DOHH2 (cell line): ENCODE results near the gene PSTPIP1.

Experiments used
- H3F3A ChIP-seq: fragments of 200-600 bp; sonication (generic), shearing (Covaris generic); 2 replicates; pipeline ENCODE4 v1.6.0; 2016; ENCODE audit warnings: antibody characterized with exemption, mild to moderate bottlenecking; ENCODE audit not compliant: control insufficient read depth, insufficient read depth
- H3K27ac ChIP-seq: fragments of 200-600 bp; sonication (generic); 2 replicates; pipeline ENCODE4 v1.5.1; 2014; ENCODE audit warnings: low read depth, mild to moderate bottlenecking, low read length, moderate library complexity
- H3K27me3 ChIP-seq: fragments of 200-600 bp; sonication (generic); 2 replicates; pipeline ENCODE4 v1.6.1; 2014; ENCODE audit warnings: mild to moderate bottlenecking, low read length, mixed read lengths; ENCODE audit not compliant: control insufficient read depth
- H3K36me3 ChIP-seq: fragments of 200-600 bp; sonication (generic); 2 replicates; pipeline ENCODE4 v1.6.1; 2014; ENCODE audit warnings: mild to moderate bottlenecking, low read length, moderate library complexity, mixed read lengths; ENCODE audit not compliant: control insufficient read depth
- H3K4me1 ChIP-seq: fragments of 200-600 bp; sonication (generic); 2 replicates; pipeline ENCODE4 v1.6.1; 2014; ENCODE audit warnings: mild to moderate bottlenecking, low read length, mixed read lengths; ENCODE audit not compliant: control insufficient read depth
- H3K4me2 ChIP-seq: fragments of 200-600 bp; sonication (generic); 2 replicates; pipeline ENCODE4 v1.6.0; 2014; ENCODE audit warnings: mild to moderate bottlenecking, low read length, moderate library complexity
- H3K4me3 ChIP-seq: fragments of 200-600 bp; sonication (generic); 2 replicates; pipeline ENCODE4 v1.5.1; 2014; ENCODE audit warnings: mild to moderate bottlenecking, low read length, mixed read lengths
- H3K79me2 ChIP-seq: fragments of 200-600 bp; sonication (generic); 2 replicates; pipeline ENCODE4 v1.6.1; 2014; ENCODE audit warnings: mild to moderate bottlenecking, low read length, mixed read lengths; ENCODE audit not compliant: control insufficient read depth
- H3K9me2 ChIP-seq: fragments of 200-600 bp; sonication (generic); replicated peaks from 2 replicates; pipeline ENCODE4 v1.6.1; 2014; ENCODE audit warnings: mild to moderate bottlenecking, low read length, mixed read lengths; ENCODE audit not compliant: control insufficient read depth
- H3K9me3 ChIP-seq: fragments of 200-600 bp; sonication (generic); 2 replicates; pipeline ENCODE4 v1.6.1; 2014; ENCODE audit warnings: antibody characterized with exemption, low read length, mixed read lengths; ENCODE audit not compliant: control insufficient read depth, insufficient read depth
- H4K20me1 ChIP-seq: fragments of 200-600 bp; sonication (generic); 2 replicates; pipeline ENCODE4 v1.6.0; 2014; ENCODE audit warnings: low read depth, mild to moderate bottlenecking, antibody characterized with exemption, low read length, moderate library complexity; ENCODE audit not compliant: control insufficient read depth, insufficient read depth
- EZH2phosphoT487 ChIP-seq: fragments of 200-600 bp; sonication (generic); IDR thresholded peaks from 2 replicates; pipeline ENCODE4 v1.6.1; 2017; ENCODE audit warnings: borderline replicate concordance, mild to moderate bottlenecking, antibody characterized with exemption, low read length, moderate library complexity, mixed read lengths
- TF ChIP-seq, protein P1 (sequence below): fragments of 200-600 bp; sonication (generic); IDR thresholded peaks from one replicate; pipeline ENCODE4 v1.5.1; 2014; ENCODE audit warnings: antibody characterized with exemption, mild to moderate bottlenecking, low read depth, low read length; ENCODE audit not compliant: poor library complexity, severe bottlenecking

Gene PSTPIP1

DNA sequence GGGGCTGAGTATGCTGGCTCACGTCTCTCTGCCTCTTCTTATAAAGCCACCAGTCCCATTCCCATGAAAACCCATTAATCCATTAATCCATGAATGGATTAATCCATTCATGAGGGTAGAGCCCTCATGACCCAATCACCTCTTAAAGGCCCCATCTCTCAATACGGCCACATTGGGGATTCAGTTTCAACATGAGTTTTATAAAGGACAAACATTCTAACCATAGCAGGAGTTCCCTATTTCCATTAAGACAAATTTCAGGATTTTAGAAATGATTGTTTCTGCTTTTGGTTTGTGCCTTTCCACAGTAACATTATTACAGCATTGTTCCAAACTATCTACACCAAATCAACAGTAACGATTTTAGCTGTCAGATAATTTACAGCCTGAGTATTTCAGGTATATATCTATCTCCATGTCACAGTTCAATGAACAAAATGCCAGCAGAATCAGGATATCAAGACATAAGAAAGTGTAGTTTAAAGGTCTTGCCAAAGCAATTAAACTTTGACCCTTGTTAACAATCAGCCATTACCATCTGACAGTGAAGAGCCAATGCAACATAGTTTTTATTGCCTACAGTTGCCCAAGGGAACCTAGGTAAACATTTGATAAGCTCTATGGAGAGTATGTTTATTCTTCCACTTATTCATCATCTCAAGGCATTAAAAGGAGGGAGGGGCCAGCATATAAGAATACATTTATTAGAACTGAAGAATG is 72.2 kb downstream of the PSTPIP1 start:
- Histone ChIP-seq H3K9me2 (no peaks in the 10 kb centered on the region), H3K4me1 (peaks cover 48% of the 10 kb centered on the region), H3K79me2 (peaks cover 82% of the 10 kb centered on the region), H3F3A (peaks cover 3% of the 10 kb centered on the region; the same call in 1 of the 2 replicates), H4K20me1 (peaks cover 13% of the 10 kb centered on the region; the same call in 1 of the 2 replicates), H3K4me2 (peak overlapping the region; percentile 52), H3K9me3 (no peaks in the 10 kb centered on the region), H3K4me3 (peak overlapping the region; percentile 20), H3K27me3 (no peaks in the 10 kb centered on the region), H3K36me3 (peaks cover 24% of the 10 kb centered on the region), H3K27ac (no peak overlapping the region)
- TF ChIP-seq, protein P1, sequence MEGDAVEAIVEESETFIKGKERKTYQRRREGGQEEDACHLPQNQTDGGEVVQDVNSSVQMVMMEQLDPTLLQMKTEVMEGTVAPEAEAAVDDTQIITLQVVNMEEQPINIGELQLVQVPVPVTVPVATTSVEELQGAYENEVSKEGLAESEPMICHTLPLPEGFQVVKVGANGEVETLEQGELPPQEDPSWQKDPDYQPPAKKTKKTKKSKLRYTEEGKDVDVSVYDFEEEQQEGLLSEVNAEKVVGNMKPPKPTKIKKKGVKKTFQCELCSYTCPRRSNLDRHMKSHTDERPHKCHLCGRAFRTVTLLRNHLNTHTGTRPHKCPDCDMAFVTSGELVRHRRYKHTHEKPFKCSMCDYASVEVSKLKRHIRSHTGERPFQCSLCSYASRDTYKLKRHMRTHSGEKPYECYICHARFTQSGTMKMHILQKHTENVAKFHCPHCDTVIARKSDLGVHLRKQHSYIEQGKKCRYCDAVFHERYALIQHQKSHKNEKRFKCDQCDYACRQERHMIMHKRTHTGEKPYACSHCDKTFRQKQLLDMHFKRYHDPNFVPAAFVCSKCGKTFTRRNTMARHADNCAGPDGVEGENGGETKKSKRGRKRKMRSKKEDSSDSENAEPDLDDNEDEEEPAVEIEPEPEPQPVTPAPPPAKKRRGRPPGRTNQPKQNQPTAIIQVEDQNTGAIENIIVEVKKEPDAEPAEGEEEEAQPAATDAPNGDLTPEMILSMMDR = no peak
- TF ChIP-seq EZH2phosphoT487 = no peak

DNA sequence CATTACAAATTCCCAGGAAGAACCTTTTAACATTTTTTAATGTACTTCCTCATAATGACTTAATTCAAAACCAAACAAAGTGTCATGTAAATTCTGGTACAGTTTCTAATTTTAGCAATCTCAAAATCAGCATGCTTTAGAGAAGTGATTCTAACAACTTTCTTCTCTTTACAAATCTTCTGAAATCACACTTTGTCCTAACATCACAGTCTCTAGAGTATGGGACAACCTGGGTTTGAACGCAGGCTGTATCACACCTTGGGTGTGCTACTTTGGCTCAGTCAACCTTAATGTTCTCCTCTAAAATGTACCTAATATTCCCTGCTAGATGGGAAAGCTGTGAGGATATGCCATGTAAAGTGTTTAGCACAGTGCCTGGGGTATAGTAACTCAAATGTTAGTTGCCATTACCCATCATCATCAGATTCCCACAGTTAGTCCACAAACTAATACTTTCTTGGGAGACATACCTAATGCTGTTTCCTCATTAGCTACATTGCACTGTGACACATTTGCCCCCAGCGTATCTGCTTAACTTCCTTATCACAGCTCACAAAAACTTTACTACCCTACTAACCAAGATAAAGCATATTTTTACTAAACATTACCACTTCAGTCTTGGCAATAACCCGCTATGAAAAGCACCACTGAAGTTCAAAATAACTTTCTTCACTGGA is 72.9 kb downstream of the PSTPIP1 start:
- Histone ChIP-seq H3K4me3 (peak overlapping the region; percentile 20), H3K4me1 (peaks cover 43% of the 10 kb centered on the region), H3K27me3 (no peaks in the 10 kb centered on the region), H3K27ac (no peak overlapping the region), H4K20me1 (peaks cover 13% of the 10 kb centered on the region; the same call in 1 of the 2 replicates), H3K9me2 (no peaks in the 10 kb centered on the region), H3K4me2 (peak overlapping the region; percentile 52), H3K79me2 (peaks cover 76% of the 10 kb centered on the region), H3K36me3 (peaks cover 23% of the 10 kb centered on the region), H3F3A (no peaks in the 10 kb centered on the region), H3K9me3 (no peaks in the 10 kb centered on the region)
- no peak for TF ChIP-seq EZH2phosphoT487
- TF ChIP-seq, protein P1 = no peak

DNA sequence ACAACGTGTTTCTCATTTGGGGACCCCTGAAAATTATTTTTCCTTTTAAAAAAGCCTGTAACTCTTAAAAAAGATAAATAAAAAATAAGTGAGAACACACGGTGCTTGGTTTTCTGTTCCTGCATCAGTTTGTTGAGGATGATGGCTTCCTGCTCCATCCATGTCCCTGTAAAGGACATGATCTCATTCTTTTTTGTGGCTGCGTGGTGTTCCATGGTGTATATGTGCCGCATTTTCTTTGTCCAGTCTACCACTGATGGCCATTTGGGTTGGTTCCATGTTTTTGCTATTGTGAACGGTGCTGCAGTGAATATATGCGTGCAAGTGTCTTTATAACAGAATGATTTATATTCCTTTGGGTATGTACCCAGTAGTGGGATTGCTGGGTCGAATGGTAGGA is 73.7 kb downstream of the PSTPIP1 start:
- Histone ChIP-seq H3K36me3 (peaks cover 23% of the 10 kb centered on the region), H3K9me2 (no peaks in the 10 kb centered on the region), H3K27me3 (no peaks in the 10 kb centered on the region), H3K79me2 (peaks cover 69% of the 10 kb centered on the region), H3K9me3 (no peaks in the 10 kb centered on the region), H3K27ac (no peak overlapping the region), H3K4me1 (peaks cover 43% of the 10 kb centered on the region), H4K20me1 (peaks cover 13% of the 10 kb centered on the region; the same call in 1 of the 2 replicates), H3K4me3 (no peak overlapping the region), H3K4me2 (peak overlapping the region; percentile 52), H3F3A (no peaks in the 10 kb centered on the region)
- TF ChIP-seq EZH2phosphoT487 = no peak
- TF ChIP-seq, protein P1 = no peak
